GM12873 (cell line): Measurements from ENCODE around the gene CCDC69.

Source experiments
- CTCF ChIP-seq: IDR thresholded peaks from 2 replicates; pipeline ENCODE4 v1.5.1; 2012; ENCODE audit warnings: low read depth, mild to moderate bottlenecking, moderate library complexity, low read length, control low read depth; ENCODE audit not compliant: insufficient read depth; ENCODE audit errors: missing control alignments

CCDC69 gene

GRCh38 chr5:151218177-151218576, 5.7 kb downstream of the CCDC69 start:
- TF ChIP-seq CTCF = no peak

GRCh38 chr5:151216781-151217180, 7.1 kb downstream of the CCDC69 start:
- TF ChIP-seq CTCF = no peak

- TF ChIP-seq CTCF = no peak
Measured at GRCh38 chr5:151215546-151215880, 8.4 kb downstream of the CCDC69 start.

GRCh38 chr5:151214614-151215545, 9.0 kb downstream of the CCDC69 start:
- TF ChIP-seq CTCF = no peak

- TF ChIP-seq CTCF = no peak
Measured at GRCh38 chr5:151213803-151214613, 9.9 kb downstream of the CCDC69 start.

- no peak for TF ChIP-seq CTCF
Measured at GRCh38 chr5:151212406-151212798, 11.5 kb downstream of the CCDC69 start.

- no peak for TF ChIP-seq CTCF
Measured at GRCh38 chr5:151208481-151208914, 15.4 kb downstream of the CCDC69 start.
